ENCODE results near the gene SMAP1.

DNA sequence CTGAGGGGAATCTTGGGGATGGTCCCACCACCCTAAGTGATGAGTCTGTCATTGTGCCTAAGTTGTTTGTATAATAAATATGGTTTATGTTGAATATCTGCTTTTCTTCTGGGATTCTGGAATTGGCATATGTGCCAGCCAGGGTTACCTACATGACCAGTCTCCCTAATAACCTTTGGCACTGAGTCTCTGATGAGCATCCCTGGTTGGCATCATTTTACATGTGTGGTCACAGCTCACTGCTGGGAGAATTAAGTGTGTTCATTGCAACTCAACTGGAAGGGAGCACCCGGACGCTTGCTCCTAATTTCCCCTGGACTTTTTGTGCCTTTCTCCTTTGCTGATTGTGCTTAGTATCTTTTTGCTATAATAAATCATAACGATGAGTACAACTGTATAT lies 8.1 kb downstream of the SMAP1 start:
- TF ChIP-seq, protein P1, sequence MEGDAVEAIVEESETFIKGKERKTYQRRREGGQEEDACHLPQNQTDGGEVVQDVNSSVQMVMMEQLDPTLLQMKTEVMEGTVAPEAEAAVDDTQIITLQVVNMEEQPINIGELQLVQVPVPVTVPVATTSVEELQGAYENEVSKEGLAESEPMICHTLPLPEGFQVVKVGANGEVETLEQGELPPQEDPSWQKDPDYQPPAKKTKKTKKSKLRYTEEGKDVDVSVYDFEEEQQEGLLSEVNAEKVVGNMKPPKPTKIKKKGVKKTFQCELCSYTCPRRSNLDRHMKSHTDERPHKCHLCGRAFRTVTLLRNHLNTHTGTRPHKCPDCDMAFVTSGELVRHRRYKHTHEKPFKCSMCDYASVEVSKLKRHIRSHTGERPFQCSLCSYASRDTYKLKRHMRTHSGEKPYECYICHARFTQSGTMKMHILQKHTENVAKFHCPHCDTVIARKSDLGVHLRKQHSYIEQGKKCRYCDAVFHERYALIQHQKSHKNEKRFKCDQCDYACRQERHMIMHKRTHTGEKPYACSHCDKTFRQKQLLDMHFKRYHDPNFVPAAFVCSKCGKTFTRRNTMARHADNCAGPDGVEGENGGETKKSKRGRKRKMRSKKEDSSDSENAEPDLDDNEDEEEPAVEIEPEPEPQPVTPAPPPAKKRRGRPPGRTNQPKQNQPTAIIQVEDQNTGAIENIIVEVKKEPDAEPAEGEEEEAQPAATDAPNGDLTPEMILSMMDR (IDR thresholded peaks at IDR 0.05; ENCODE audit: low read depth, low read length), result no peak
- TF ChIP-seq EZH2phosphoT487 (IDR thresholded peaks at IDR 0.05; ENCODE audit: low read depth), result no peak

Measured in OCI-LY3 (cell line).